Measurements from ENCODE around the gene AAK1.
"Not testable (repeated sequence)": the region's sequence is repeated elsewhere in the genome, so short reads cannot be mapped to it uniquely, and the experiment has no call there.

Gene AAK1

GRCh38 chr2:69452687-69453086 is 190.9 kb downstream of the AAK1 start:
- DNase-seq (ENCODE audit: low spot score): no peak

- no peak for DNase-seq (ENCODE audit: low spot score)
These were observed 192.7 kb downstream of the AAK1 start for GRCh38 chr2:69450735-69451416.

- no peak for DNase-seq (ENCODE audit: low spot score)
These were observed 193.6 kb downstream of the AAK1 start for GRCh38 chr2:69449906-69450305.

- DNase-seq (ENCODE audit: low spot score): not testable (repeated sequence)
These were observed 199.9 kb downstream of the AAK1 start for GRCh38 chr2:69443673-69444072.

GRCh38 chr2:69439499-69439898 is 204.0 kb downstream of the AAK1 start:
- DNase-seq (ENCODE audit: low spot score): not testable (repeated sequence)

GRCh38 chr2:69438580-69438979 is 205.0 kb downstream of the AAK1 start:
- DNase-seq (ENCODE audit: low spot score): no peak

- DNase-seq (ENCODE audit: low spot score): no peak
These were observed 205.8 kb downstream of the AAK1 start for GRCh38 chr2:69437751-69438154.

GRCh38 chr2:69436938-69437750 is 206.4 kb downstream of the AAK1 start, which contains the start of gene NFU1:
TSS of gene NFU1 (minus strand) at chr2:69437435. CDS start at chr2:69437422, 13 bp downstream.
- peak; percentile 89 for DNase-seq (ENCODE audit: low spot score)

- DNase-seq (ENCODE audit: low spot score): no peak
These were observed 207.0 kb downstream of the AAK1 start for GRCh38 chr2:69436596-69436937.

GRCh38 chr2:69434753-69435152 is 208.8 kb downstream of the AAK1 start:
- no peak for DNase-seq (ENCODE audit: low spot score)

GRCh38 chr2:69429491-69430183 is 213.9 kb downstream of the AAK1 start:
- DNase-seq (ENCODE audit: low spot score): no peak

- no peak for DNase-seq (ENCODE audit: low spot score)
These were observed 214.6 kb downstream of the AAK1 start for GRCh38 chr2:69428981-69429380.

- no peak for DNase-seq (ENCODE audit: low spot score)
These were observed 219.1 kb downstream of the AAK1 start for GRCh38 chr2:69424419-69424818.

- DNase-seq (ENCODE audit: low spot score): no peak
These were observed 221.3 kb downstream of the AAK1 start for GRCh38 chr2:69422198-69422597.

- DNase-seq (ENCODE audit: low spot score): not testable (repeated sequence)
These were observed 224.4 kb downstream of the AAK1 start for GRCh38 chr2:69419111-69419510.

- no peak for DNase-seq (ENCODE audit: low spot score)
These were observed 227.4 kb downstream of the AAK1 start for GRCh38 chr2:69416147-69416546.

Data from hematopoietic multipotent progenitor cell treated with erythropoietin and hydrocortisone succinate and interleukin-3 and kit ligand, for 17 days (in vitro differentiated cells).